NT2/D1 (cell line): Measurements from ENCODE around the gene TJAP1.
"Not testable (repeated sequence)": the region's sequence is repeated elsewhere in the genome, so short reads cannot be mapped to it uniquely, and the experiment has no call there.

Source experiments
- DNase-seq: peaks from one replicate; pipeline ENCODE4 v3.0.0-alpha.2; 2011; ENCODE audit warnings: low read depth, low spot score
- H3K27me3 ChIP-seq: 2 replicates; pipeline ENCODE4 v1.6.0; 2011; ENCODE audit warnings: mild to moderate bottlenecking; ENCODE audit not compliant: insufficient read length, insufficient read depth
- H3K36me3 ChIP-seq: 2 replicates; pipeline ENCODE4 v1.6.1; 2011; ENCODE audit warnings: mild to moderate bottlenecking, low read length, mixed read lengths; ENCODE audit not compliant: insufficient read depth, insufficient read length
- H3K4me1 ChIP-seq: 2 replicates; pipeline ENCODE4 v1.5.1; 2011; ENCODE audit not compliant: insufficient read depth, insufficient read length
- H3K4me3 ChIP-seq: 2 replicates; pipeline ENCODE4 v1.5.1; 2011; ENCODE audit warnings: low read depth; ENCODE audit not compliant: insufficient read length
- H3K9ac ChIP-seq: 2 replicates; pipeline ENCODE4 v1.6.0; 2011; ENCODE audit warnings: low read depth; ENCODE audit not compliant: insufficient read length
- H3K9me3 ChIP-seq: 2 replicates; pipeline ENCODE4 v1.5.1; 2011; ENCODE audit warnings: mild to moderate bottlenecking, low read length; ENCODE audit not compliant: insufficient read depth
- SUZ12 ChIP-seq: IDR thresholded peaks from 2 replicates; pipeline ENCODE4 v1.6.1; 2011; ENCODE audit not compliant: insufficient read length, insufficient read depth; ENCODE audit errors: extremely low read depth
- YY1 ChIP-seq: IDR thresholded peaks from 2 replicates; pipeline ENCODE4 v1.6.1; 2011; ENCODE audit not compliant: insufficient read length, insufficient read depth
- ZNF274 ChIP-seq: IDR thresholded peaks from 2 replicates; pipeline ENCODE4 v1.6.1; 2011; ENCODE audit warnings: mild to moderate bottlenecking, low read depth, low read length

TJAP1 gene

GRCh38 chr6:43461936-43462335, 15.4 kb upstream of the TJAP1 start:
- no peak overlapping the region for H3K4me3 ChIP-seq
- H3K9me3 ChIP-seq: peaks cover 4% of the 10 kb centered on the region
- H3K36me3 ChIP-seq: no peaks in the 10 kb centered on the region
- TF ChIP-seq ZNF274 (no peak), YY1 (no peak), SUZ12 (no peak)
- H3K4me1 ChIP-seq: no peaks in the 10 kb centered on the region
- no peak for DNase-seq
- H3K9ac ChIP-seq: no peak overlapping the region
- H3K27me3 ChIP-seq: peaks cover 2% of the 10 kb centered on the region

- no peaks in the 10 kb centered on the region for H3K27me3 ChIP-seq
- DNase-seq: no peak
- no peak overlapping the region for H3K9ac ChIP-seq
- no peak for TF ChIP-seq ZNF274
- H3K4me3 ChIP-seq: no peak overlapping the region
- H3K9me3 ChIP-seq: no peaks in the 10 kb centered on the region
- peaks cover 10% of the 10 kb centered on the region for H3K4me1 ChIP-seq
- H3K36me3 ChIP-seq: no peaks in the 10 kb centered on the region
Measured at GRCh38 chr6:43464337-43464736, 13.0 kb upstream of the TJAP1 start.

GRCh38 chr6:43465948-43466347, 11.4 kb upstream of the TJAP1 start:
- TF ChIP-seq SUZ12 (no peak), YY1 (no peak), ZNF274 (no peak)
- Histone ChIP-seq H3K9ac (no peak overlapping the region), H3K4me1 (peaks cover 10% of the 10 kb centered on the region), H3K9me3 (no peaks in the 10 kb centered on the region), H3K36me3 (no peaks in the 10 kb centered on the region), H3K27me3 (no peaks in the 10 kb centered on the region), H3K4me3 (no peak overlapping the region)
- DNase-seq: no peak

GRCh38 chr6:43467265-43467664, 10.1 kb upstream of the TJAP1 start:
- H3K9me3 ChIP-seq, H3K36me3 ChIP-seq, H3K9ac ChIP-seq, H3K27me3 ChIP-seq, DNase-seq, H3K4me3 ChIP-seq, H3K4me1 ChIP-seq: not testable (repeated sequence)

GRCh38 chr6:43467752-43468151, 9.6 kb upstream of the TJAP1 start:
- DNase-seq: no peak
- no peaks in the 10 kb centered on the region for H3K27me3 ChIP-seq
- H3K4me3 ChIP-seq: no peak overlapping the region
- no peaks in the 10 kb centered on the region for H3K9me3 ChIP-seq
- no peak for TF ChIP-seq SUZ12
- no peak for TF ChIP-seq YY1
- TF ChIP-seq ZNF274: no peak
- H3K36me3 ChIP-seq: no peaks in the 10 kb centered on the region
- H3K4me1 ChIP-seq: peaks cover 10% of the 10 kb centered on the region
- no peak overlapping the region for H3K9ac ChIP-seq

GRCh38 chr6:43468240-43468639, 9.1 kb upstream of the TJAP1 start:
- Histone ChIP-seq H3K27me3 (no peaks in the 10 kb centered on the region), H3K9ac (no peak overlapping the region), H3K4me1 (peaks cover 10% of the 10 kb centered on the region), H3K36me3 (no peaks in the 10 kb centered on the region), H3K4me3 (no peak overlapping the region), H3K9me3 (no peaks in the 10 kb centered on the region)
- TF ChIP-seq ZNF274 (no peak), YY1 (no peak), SUZ12 (no peak)
- no peak for DNase-seq

- peak overlapping the region; percentile 24 for H3K9ac ChIP-seq
- no peak for TF ChIP-seq YY1
- no peak for TF ChIP-seq ZNF274
- no peak for TF ChIP-seq SUZ12
Measured at GRCh38 chr6:43468748-43469681, 8.4 kb upstream of the TJAP1 start.

GRCh38 chr6:43469947-43470346, 7.4 kb upstream of the TJAP1 start:
- H3K36me3 ChIP-seq: no peaks in the 10 kb centered on the region
- H3K4me1 ChIP-seq: peaks cover 10% of the 10 kb centered on the region
- no peak overlapping the region for H3K4me3 ChIP-seq
- TF ChIP-seq YY1: no peak
- TF ChIP-seq SUZ12: no peak
- no peak for TF ChIP-seq ZNF274
- H3K9ac ChIP-seq: no peak overlapping the region
- H3K27me3 ChIP-seq: no peaks in the 10 kb centered on the region
- no peaks in the 10 kb centered on the region for H3K9me3 ChIP-seq
- no peak for DNase-seq

More at GRCh38 chr6:43468748-43469681, 8.4 kb upstream of the TJAP1 start:
- no peaks in the 10 kb centered on the region for H3K27me3 ChIP-seq
- no peaks in the 10 kb centered on the region for H3K36me3 ChIP-seq
- H3K4me1 ChIP-seq: peaks cover 10% of the 10 kb centered on the region
- H3K9me3 ChIP-seq: no peaks in the 10 kb centered on the region
- DNase-seq: no peak
- H3K4me3 ChIP-seq: no peak overlapping the region
